ENCODE measurements around the gene SLC7A1.

- TF ChIP-seq CTCF (conservative IDR thresholded peaks at IDR 0.05), result no peak
- no peak for TF ChIP-seq EZH2 (IDR thresholded peaks at IDR 0.05; ENCODE audit: low read depth)
Measured at GRCh38 chr13:29521336-29521735, 74.2 kb downstream of the SLC7A1 start.
